ENCODE measurements around the gene EPO. TPM values are rescaled to one million over a fixed set of nuclear protein-coding genes. Genes with fewer than 3 reads are reported as not detected.

The EPO gene
- total RNA-seq, 1 donor from 2014 or later: 0.58 TPM

DNA sequence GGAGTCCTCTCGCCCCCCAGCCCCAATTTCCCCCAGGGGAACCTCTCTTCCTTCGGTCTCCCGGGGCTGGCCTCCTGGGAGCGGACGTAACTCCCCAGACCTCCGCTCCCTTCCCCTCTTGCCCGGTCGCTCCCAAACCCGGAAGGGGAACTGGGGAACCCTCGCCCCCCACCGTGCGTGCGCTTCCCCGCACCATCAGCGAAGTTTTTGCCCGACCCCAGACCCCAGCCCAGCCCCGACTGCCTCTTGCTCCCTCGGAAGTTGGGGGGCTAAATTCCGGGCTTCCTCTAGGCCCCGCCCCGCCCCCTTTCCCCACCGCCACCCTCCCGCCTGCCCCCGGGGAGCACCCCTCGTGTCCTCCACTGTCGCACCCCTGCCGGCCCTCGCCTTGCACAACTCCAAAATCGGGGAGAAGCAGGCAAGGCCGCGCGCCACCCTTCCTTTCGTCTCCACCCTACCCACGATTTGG is 46.3 kb upstream of the EPO start:
- peaks cover 19% of the 10 kb centered on the region for H3K79me2 ChIP-seq (ENCODE audit: low read depth)
- peaks cover 21% of the 10 kb centered on the region for H3F3A ChIP-seq (ENCODE audit: low read depth)
- Mint-ChIP-seq H3K27ac (no peak overlapping the region), H3K4me3 (peak overlapping the region; percentile 97), H3K4me1 (peaks cover 6% of the 10 kb centered on the region), H3K27me3 (ENCODE audit: insufficient read depth, low read depth) (peaks cover 6% of the 10 kb centered on the region), H3K9me3 (no peaks in the 10 kb centered on the region), H3K36me3 (peaks cover 6% of the 10 kb centered on the region)
- TF ChIP-seq EZH2 (IDR thresholded peaks at IDR 0.05): no peak
- TF ChIP-seq, protein P1, sequence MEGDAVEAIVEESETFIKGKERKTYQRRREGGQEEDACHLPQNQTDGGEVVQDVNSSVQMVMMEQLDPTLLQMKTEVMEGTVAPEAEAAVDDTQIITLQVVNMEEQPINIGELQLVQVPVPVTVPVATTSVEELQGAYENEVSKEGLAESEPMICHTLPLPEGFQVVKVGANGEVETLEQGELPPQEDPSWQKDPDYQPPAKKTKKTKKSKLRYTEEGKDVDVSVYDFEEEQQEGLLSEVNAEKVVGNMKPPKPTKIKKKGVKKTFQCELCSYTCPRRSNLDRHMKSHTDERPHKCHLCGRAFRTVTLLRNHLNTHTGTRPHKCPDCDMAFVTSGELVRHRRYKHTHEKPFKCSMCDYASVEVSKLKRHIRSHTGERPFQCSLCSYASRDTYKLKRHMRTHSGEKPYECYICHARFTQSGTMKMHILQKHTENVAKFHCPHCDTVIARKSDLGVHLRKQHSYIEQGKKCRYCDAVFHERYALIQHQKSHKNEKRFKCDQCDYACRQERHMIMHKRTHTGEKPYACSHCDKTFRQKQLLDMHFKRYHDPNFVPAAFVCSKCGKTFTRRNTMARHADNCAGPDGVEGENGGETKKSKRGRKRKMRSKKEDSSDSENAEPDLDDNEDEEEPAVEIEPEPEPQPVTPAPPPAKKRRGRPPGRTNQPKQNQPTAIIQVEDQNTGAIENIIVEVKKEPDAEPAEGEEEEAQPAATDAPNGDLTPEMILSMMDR (IDR thresholded peaks at IDR 0.05): peak; percentile 16
- peak overlapping the region; percentile 94 for H2AFZ ChIP-seq (replicated peaks)
- H3K4me3 ChIP-seq: peak overlapping the region; percentile 100
- H4K20me1 ChIP-seq (ENCODE audit: low read depth): peaks cover 42% of the 10 kb centered on the region
- H3K27me3 ChIP-seq: peaks cover 33% of the 10 kb centered on the region
- H3K4me2 ChIP-seq: peak overlapping the region; percentile 99
- H3K9me3 ChIP-seq (ENCODE audit: low read depth): no peaks in the 10 kb centered on the region
- no peaks in the 10 kb centered on the region for H3K36me3 ChIP-seq
- no peak for DNase-seq (ENCODE audit: low spot score)
- no peaks in the 10 kb centered on the region for H3K4me1 ChIP-seq
- peak overlapping the region; percentile 48 for H3K9ac ChIP-seq
- H3K27ac ChIP-seq: no peak overlapping the region

DNA sequence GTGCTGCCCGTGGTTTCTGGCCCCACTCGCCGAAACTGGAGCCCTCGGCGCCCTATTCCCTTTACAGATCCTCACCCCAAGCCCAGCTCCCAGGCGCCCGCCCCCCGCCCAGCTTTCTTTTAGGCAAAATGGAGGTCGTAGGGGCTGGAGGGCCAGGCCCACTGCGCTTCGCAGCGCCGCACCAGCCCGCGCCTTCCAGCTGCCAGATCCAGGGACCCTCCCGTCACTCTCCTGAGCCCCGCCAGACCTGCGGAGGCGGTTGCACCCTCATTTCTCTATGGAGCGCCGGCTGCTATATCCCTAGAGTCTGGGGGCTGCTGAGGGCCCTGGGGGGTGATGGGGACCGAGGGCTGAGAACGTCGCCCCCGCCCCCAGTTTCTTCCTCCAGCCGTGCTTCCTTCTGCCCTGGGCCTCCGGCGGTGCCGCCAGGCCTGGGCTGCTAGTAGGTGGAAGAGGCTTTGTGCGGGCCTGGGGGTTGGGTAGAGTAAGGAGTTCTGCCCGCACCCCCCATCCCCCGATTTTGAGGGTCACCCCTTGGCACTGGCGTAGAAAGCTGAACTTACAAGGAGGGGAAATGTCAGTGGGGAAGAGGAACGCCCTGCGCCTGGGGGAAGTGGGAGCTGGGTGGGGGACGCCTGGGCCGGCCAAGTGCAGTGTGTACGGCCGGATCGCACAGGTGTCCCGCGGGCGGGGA is 45.7 kb upstream of the EPO start:
- Histone ChIP-seq H4K20me1 (ENCODE audit: low read depth) (peaks cover 47% of the 10 kb centered on the region), H3F3A (ENCODE audit: low read depth) (peaks cover 27% of the 10 kb centered on the region), H3K27ac (no peak overlapping the region), H3K36me3 (no peaks in the 10 kb centered on the region), H3K9ac (peak overlapping the region; percentile 48), H3K27me3 (peaks cover 33% of the 10 kb centered on the region), H3K4me1 (no peaks in the 10 kb centered on the region), H3K4me2 (peak overlapping the region; percentile 99), H2AFZ (replicated peaks) (peak overlapping the region; percentile 94), H3K79me2 (ENCODE audit: low read depth) (peaks cover 19% of the 10 kb centered on the region), H3K9me3 (ENCODE audit: low read depth) (no peaks in the 10 kb centered on the region), H3K4me3 (peak overlapping the region; percentile 100)
- H3K9me3 Mint-ChIP-seq: no peaks in the 10 kb centered on the region
- peaks cover 6% of the 10 kb centered on the region for H3K36me3 Mint-ChIP-seq
- H3K27ac Mint-ChIP-seq: peak overlapping the region; percentile 60
- peak overlapping the region; percentile 97 for H3K4me3 Mint-ChIP-seq
- peaks cover 8% of the 10 kb centered on the region for H3K4me1 Mint-ChIP-seq
- TF ChIP-seq, protein P1 (IDR thresholded peaks at IDR 0.05): no peak
- no peak for TF ChIP-seq EZH2 (IDR thresholded peaks at IDR 0.05)
- no peak for TF ChIP-seq EZH2phosphoT487 (IDR thresholded peaks at IDR 0.05)
- peak; percentile 68 for DNase-seq (ENCODE audit: low spot score)
- peaks cover 6% of the 10 kb centered on the region for H3K27me3 Mint-ChIP-seq (ENCODE audit: insufficient read depth, low read depth)

DNA sequence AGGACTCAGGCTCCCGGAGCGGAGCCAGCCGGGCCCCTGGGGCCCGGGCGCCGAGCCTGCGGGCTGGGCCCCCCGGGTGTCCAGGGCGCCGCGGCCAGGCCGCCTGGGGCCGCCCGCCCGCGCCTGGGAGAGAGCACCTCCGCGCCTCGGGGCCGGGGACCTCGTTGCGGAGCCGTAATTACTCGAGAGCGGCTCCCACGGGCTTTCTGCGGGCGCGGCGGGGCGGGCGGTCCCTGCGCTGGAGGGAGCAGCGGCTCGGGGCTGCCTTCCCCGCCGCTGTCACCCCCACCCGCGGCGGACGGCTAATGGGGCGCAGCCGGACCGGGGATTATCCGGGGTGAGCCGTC is 45.2 kb upstream of the EPO start:
- TF ChIP-seq EZH2phosphoT487 (IDR thresholded peaks at IDR 0.05) (no peak), EZH2 (IDR thresholded peaks at IDR 0.05) (no peak)
- TF ChIP-seq, protein P1 (IDR thresholded peaks at IDR 0.05): no peak
- H3K79me2 ChIP-seq (ENCODE audit: low read depth): peaks cover 19% of the 10 kb centered on the region
- H3K4me1 Mint-ChIP-seq: peaks cover 8% of the 10 kb centered on the region
- H3K9me3 ChIP-seq (ENCODE audit: low read depth): no peaks in the 10 kb centered on the region
- H3K4me3 Mint-ChIP-seq: peak overlapping the region; percentile 97
- DNase-seq (ENCODE audit: low spot score): no peak
- H2AFZ ChIP-seq (replicated peaks): no peak overlapping the region
- H4K20me1 ChIP-seq (ENCODE audit: low read depth): peaks cover 52% of the 10 kb centered on the region
- H3F3A ChIP-seq (ENCODE audit: low read depth): peaks cover 31% of the 10 kb centered on the region
- H3K36me3 Mint-ChIP-seq: peaks cover 6% of the 10 kb centered on the region
- no peaks in the 10 kb centered on the region for H3K4me1 ChIP-seq
- no peaks in the 10 kb centered on the region for H3K9me3 Mint-ChIP-seq
- no peak overlapping the region for H3K9ac ChIP-seq
- peak overlapping the region; percentile 100 for H3K4me3 ChIP-seq
- H3K27me3 ChIP-seq: peaks cover 30% of the 10 kb centered on the region
- peak overlapping the region; percentile 99 for H3K4me2 ChIP-seq
- H3K27me3 Mint-ChIP-seq (ENCODE audit: insufficient read depth, low read depth): peaks cover 6% of the 10 kb centered on the region
- no peak overlapping the region for H3K27ac ChIP-seq
- no peaks in the 10 kb centered on the region for H3K36me3 ChIP-seq
- no peak overlapping the region for H3K27ac Mint-ChIP-seq

All from neural progenitor cell (in vitro differentiated cells).